K562 (cell line): ENCODE data around the gene CFD. TPM values are rescaled to one million over a fixed set of nuclear protein-coding genes. Genes with fewer than 3 reads are reported as not detected.

Source experiments
- ARID1B ChIP-seq: fragments of 450-650 bp; IDR thresholded peaks from 2 replicates; pipeline ENCODE4 v1.6.1; 2016; ENCODE audit warnings: antibody characterized with exemption, mild to moderate bottlenecking, inconsistent platforms
- CHD4 ChIP-seq: fragments of 200-600 bp; sonication (generic); IDR thresholded peaks from 3 replicates; pipeline ENCODE4 v1.6.1; 2012; ENCODE audit warnings: low read depth, mild to moderate bottlenecking, mixed read lengths, low read length, inconsistent platforms; ENCODE audit not compliant: insufficient read depth, insufficient replicate concordance, poor library complexity, severe bottlenecking
- ELF2 ChIP-seq: fragments of 250-450 bp; sonication (Bioruptor Pico); IDR thresholded peaks from 2 replicates; pipeline ENCODE4 v1.5.0; 2021; ENCODE audit warnings: mild to moderate bottlenecking
- GTF2A2 ChIP-seq: IDR thresholded peaks from 2 replicates; pipeline ENCODE4 v1.6.1; 2016; ENCODE audit warnings: mild to moderate bottlenecking, missing genetic modification characterization, missing compliant biosample characterization
- KDM4B ChIP-seq, 2 experiments: fragments of 450-650 bp in 1 of 2; sonication (generic) in 1 of 2; IDR thresholded peaks; 2 replicates each; pipeline ENCODE4 v1.6.1; 2016 to 2017; ENCODE audit warnings: borderline replicate concordance in 2 of 2, antibody characterized with exemption in 1 of 2, low read depth in 1 of 2, mild to moderate bottlenecking in 1 of 2
- MECOM ChIP-seq: fragments of 250-450 bp; sonication (Bioruptor Pico); IDR thresholded peaks from 2 replicates; pipeline ENCODE4 v1.8.0; 2022; ENCODE audit warnings: inconsistent platforms
- MITF ChIP-seq: IDR thresholded peaks from 2 replicates; pipeline ENCODE4 v1.6.1; 2014; ENCODE audit warnings: antibody characterized with exemption
- MLLT1 ChIP-seq, 2 experiments: fragments of 450-650 bp; IDR thresholded peaks; 2 replicates each; pipeline ENCODE4 v1.6.1; 2016
- MXD1 ChIP-seq: fragments of 250-450 bp; sonication (Bioruptor Pico); IDR thresholded peaks from 2 replicates; pipeline ENCODE4 v1.8.0; 2021; ENCODE audit warnings: borderline replicate concordance, mild to moderate bottlenecking, moderate library complexity; ENCODE audit not compliant: poor library complexity, severe bottlenecking
- NR1H2 ChIP-seq: sonication (generic); formaldehyde crosslinking; IDR thresholded peaks from 2 replicates; pipeline ENCODE4 v1.4.0; 2020; ENCODE audit warnings: mild to moderate bottlenecking, missing genetic modification reagents
- NR2C1 ChIP-seq, 2 experiments: fragments of 450-650 bp; IDR thresholded peaks; 2 replicates each; pipeline ENCODE4 v1.6.1; 2017; ENCODE audit warnings: mild to moderate bottlenecking in 2 of 2, antibody characterized with exemption in 1 of 2, inconsistent platforms in 1 of 2, missing compliant biosample characterization in 1 of 2, missing genetic modification characterization in 1 of 2
- RAD21 ChIP-seq, 2 experiments: fragments of 250-450 bp in 1 of 2; fragments of 450-650 bp in 1 of 2; sonication (Bioruptor Pico) in 1 of 2; formaldehyde crosslinking in 1 of 2; IDR thresholded peaks in 1 of 2; conservative IDR thresholded peaks in 1 of 2; 2 replicates each; pipeline versions ENCODE4 v1.4.0 to v1.8.0; 2020 to 2022; ENCODE audit warnings: mild to moderate bottlenecking in 2 of 2, moderate library complexity in 1 of 2
- SPI1 ChIP-seq: IDR thresholded peaks from 2 replicates; pipeline ENCODE4 v1.6.1; 2011; ENCODE audit warnings: low read depth, low read length, control low read depth, borderline replicate concordance
- STAT5A ChIP-seq: IDR thresholded peaks from 2 replicates; pipeline ENCODE4 v1.6.1; 2012; ENCODE audit warnings: low read length, inconsistent platforms, borderline replicate concordance
- TBL1XR1 ChIP-seq, 2 experiments: IDR thresholded peaks; 2 replicates each; pipeline ENCODE4 v1.6.1; 2012; ENCODE audit warnings: improper control_type of control experiment in 2 of 2, low read length in 2 of 2, mild to moderate bottlenecking in 1 of 2
- ZKSCAN8 ChIP-seq: fragments of 200-800 bp; sonication (Bioruptor generic); IDR thresholded peaks from 2 replicates; pipeline ENCODE4 v1.6.1; 2016; ENCODE audit warnings: missing genetic modification characterization, missing compliant biosample characterization
- ZNF121 ChIP-seq: sonication (generic); formaldehyde crosslinking; conservative IDR thresholded peaks from 2 replicates; pipeline ENCODE4 v1.8.0; 2022; ENCODE audit warnings: missing genetic modification reagents
- ZNF143 ChIP-seq: sonication (generic); formaldehyde crosslinking; IDR thresholded peaks from 2 replicates; pipeline ENCODE4 v1.9.0; 2022; ENCODE audit warnings: mild to moderate bottlenecking, missing genetic modification reagents
- ZNF445 ChIP-seq: fragments of 250-450 bp; sonication (Bioruptor Pico); IDR thresholded peaks from 2 replicates; pipeline ENCODE4 v1.4.0; 2020; ENCODE audit warnings: low read depth, mild to moderate bottlenecking, moderate library complexity
- ZNF583 ChIP-seq: fragments of 250-450 bp; sonication (Bioruptor Pico); IDR thresholded peaks from 2 replicates; pipeline ENCODE4 v1.4.0; 2020
- ZNF639 ChIP-seq, 2 experiments: fragments of 200-800 bp in 1 of 2; sonication (Bioruptor generic) in 1 of 2; sonication (generic) in 1 of 2; formaldehyde crosslinking in 1 of 2; IDR thresholded peaks in 1 of 2; conservative IDR thresholded peaks in 1 of 2; 2 replicates each; pipeline versions ENCODE4 v1.5.0 to v1.6.1; 2016 to 2020; ENCODE audit warnings: missing compliant biosample characterization in 1 of 2, missing genetic modification characterization in 1 of 2, missing genetic modification reagents in 1 of 2
- ZNF764 ChIP-seq: fragments of 250-450 bp; sonication (Bioruptor Pico); IDR thresholded peaks from 2 replicates; pipeline ENCODE4 v1.4.0; 2020; ENCODE audit warnings: low read depth, mild to moderate bottlenecking, moderate library complexity
- polyA plus RNA-seq, 8 experiments: library from polyadenylated mRNA; depleted of rRNA in 4 of 8; stranded (reverse) in 5 of 8; unstranded in 3 of 8; fragments of >200 nt; fragmentation: Nextera tagmentation in 2 of 8; fragmentation: Illumina TruSeq in 1 of 8; extraction: Ambion mirVana in 2 of 8; extraction: Trizol in 1 of 8; gene quantifications; 2 replicates each; pipeline versions ENCODE4 v1.2.1 to v1.2.3, GENCODE V29; 2011 to 2014; ENCODE audit warnings: inconsistent platforms in 1 of 8, missing spikeins in 1 of 8
- total RNA-seq, 7 experiments: library from RNA; depleted of rRNA in 6 of 7; stranded (reverse); fragments of >200 nt in 6 of 7; fragmentation: Illumina TruSeq in 2 of 7; extraction: Trizol in 2 of 7; gene quantifications; 2 replicates each; pipeline versions ENCODE4 v1.2.1 to v1.2.3, GENCODE V29; 2011 to 2021; ENCODE audit warnings: low replicate concordance in 1 of 7

CFD gene
- total and polyA plus RNA-seq, 9 of the 15 experiments (the other 6 are each of a cell fraction or from before 2014, with no cell fraction given), result 0.52 to 59.4 (median 7.6) TPM

GRCh38 chr19:861756-862580 lies 2.5 kb downstream of the CFD start (continued):
- TF ChIP-seq MITF (no peak), ZKSCAN8 (no peak), ZNF639 (CRISPR knock-in tag; conservative IDR thresholded peaks at IDR 0.05 in 1 of 2, IDR thresholded peaks at IDR 0.05 in 1 of 2) (no peak), TBL1XR1 (IDR thresholded peaks at IDR 0.05; ENCODE audit: low read length in 2 of 2) (0 out of 4 replicates have a peak, but pooled peaks of 1 of the 2 experiments have one; percentile 25), MLLT1 (IDR thresholded peaks at IDR 0.05) (0 out of 4 replicates have a peak, but pooled peaks of 1 of the 2 experiments have one; percentile 20), CHD4 (no peak), ZNF143 (CRISPR knock-in tag) (peak; percentile 31; the same call in 1 of the 2 replicates), ELF2 (CRISPR knock-in tag) (no peak), MXD1 (CRISPR knock-in tag) (no peak), KDM4B (IDR thresholded peaks at IDR 0.05; ENCODE audit: borderline replicate concordance in 2 of 2, low read depth in 1 of 2) (no peak), SPI1 (no peak), ZNF121 (CRISPR knock-in tag) (no peak), GTF2A2 (tag) (no peak), MECOM (CRISPR knock-in tag) (no peak), RAD21 (CRISPR knock-in tag; conservative IDR thresholded peaks at IDR 0.05 in 1 of 2, IDR thresholded peaks at IDR 0.05 in 1 of 2) (peak; percentile 29 to 62; a peak in 3 of 4 replicates), ZNF583 (CRISPR knock-in tag) (no peak), ZNF764 (no peak), STAT5A (no peak), NR1H2 (CRISPR knock-in tag) (no peak), ARID1B (no peak), NR2C1 (IDR thresholded peaks at IDR 0.05) (no peak), NR2C1 (tag; IDR thresholded peaks at IDR 0.05) (no peak), ZNF445 (no peak)
